K562 (cell line): ENCODE measurements around the gene SLC45A3. TPM values are rescaled to one million over a fixed set of nuclear protein-coding genes. Genes with fewer than 3 reads are reported as not detected.

Experiments used
- CBX5 ChIP-seq: IDR thresholded peaks from 2 replicates; pipeline ENCODE4 v1.6.1; 2014; ENCODE audit warnings: low read depth, borderline replicate concordance
- CCNT2 ChIP-seq: IDR thresholded peaks from 2 replicates; pipeline ENCODE4 v1.6.1; 2011; ENCODE audit warnings: borderline replicate concordance, low read depth, mild to moderate bottlenecking, moderate library complexity, mixed read lengths, low read length; ENCODE audit not compliant: insufficient read length; ENCODE audit errors: extremely low read depth
- ETV1 ChIP-seq: fragments of 450-650 bp; conservative IDR thresholded peaks from 2 replicates; pipeline ENCODE4 v1.6.1; 2016; ENCODE audit warnings: missing genetic modification characterization, control low read depth, low read depth, missing compliant biosample characterization
- FOXA3 ChIP-seq, 2 experiments: fragments of 450-650 bp in 1 of 2; sonication (generic) in 1 of 2; formaldehyde crosslinking; IDR thresholded peaks in 1 of 2; conservative IDR thresholded peaks in 1 of 2; 2 replicates each; pipeline versions ENCODE4 v1.4.0 to v1.8.0; 2020 to 2022; ENCODE audit warnings: mild to moderate bottlenecking in 2 of 2, missing genetic modification reagents in 1 of 2
- HOMEZ ChIP-seq: fragments of 250-450 bp; sonication (Bioruptor Pico); IDR thresholded peaks from 2 replicates; pipeline ENCODE4 v1.4.0; 2020; ENCODE audit warnings: mild to moderate bottlenecking, moderate library complexity
- LEF1 ChIP-seq: fragments of 450-650 bp; IDR thresholded peaks from 2 replicates; pipeline ENCODE4 v1.6.1; 2016; ENCODE audit warnings: mild to moderate bottlenecking
- MGA ChIP-seq: fragments of 450-650 bp; IDR thresholded peaks from 2 replicates; pipeline ENCODE4 v1.6.1; 2016; ENCODE audit warnings: mild to moderate bottlenecking, moderate library complexity
- NFIC ChIP-seq: fragments of 450-650 bp; IDR thresholded peaks from 2 replicates; pipeline ENCODE4 v1.6.1; 2017; ENCODE audit warnings: mild to moderate bottlenecking, inconsistent platforms
- PTTG1 ChIP-seq: fragments of 450-650 bp; IDR thresholded peaks from 2 replicates; pipeline ENCODE4 v1.6.1; 2016; ENCODE audit warnings: low read depth, mild to moderate bottlenecking, missing genetic modification characterization, missing compliant biosample characterization
- THAP12 ChIP-seq: fragments of 250-450 bp; sonication (Bioruptor Pico); IDR thresholded peaks from 2 replicates; pipeline ENCODE4 v1.9.0; 2021; ENCODE audit warnings: mild to moderate bottlenecking, inconsistent platforms
- THRAP3 ChIP-seq: fragments of 450-650 bp; IDR thresholded peaks from 2 replicates; pipeline ENCODE4 v1.6.1; 2016; ENCODE audit warnings: mild to moderate bottlenecking, inconsistent platforms, borderline replicate concordance
- polyA plus RNA-seq, 8 experiments: library from polyadenylated mRNA; depleted of rRNA in 4 of 8; stranded (reverse) in 5 of 8; unstranded in 3 of 8; fragments of >200 nt; fragmentation: Nextera tagmentation in 2 of 8; fragmentation: Illumina TruSeq in 1 of 8; extraction: Ambion mirVana in 2 of 8; extraction: Trizol in 1 of 8; gene quantifications; 2 replicates each; pipeline versions ENCODE4 v1.2.1 to v1.2.3, GENCODE V29; 2011 to 2014; ENCODE audit warnings: inconsistent platforms in 1 of 8, missing spikeins in 1 of 8
- total RNA-seq, 7 experiments: library from RNA; depleted of rRNA in 6 of 7; stranded (reverse); fragments of >200 nt in 6 of 7; fragmentation: Illumina TruSeq in 2 of 7; extraction: Trizol in 2 of 7; gene quantifications; 2 replicates each; pipeline versions ENCODE4 v1.2.1 to v1.2.3, GENCODE V29; 2011 to 2021; ENCODE audit warnings: low replicate concordance in 1 of 7

SLC45A3 gene
- total and polyA plus RNA-seq, 9 of the 15 experiments (the other 6 are each of a cell fraction or from before 2014, with no cell fraction given) = 0.06 to 3.3 (median 1.3) TPM

GRCh38 chr1:205631010-205631767, 49.1 kb downstream of the SLC45A3 start (continued):
- TF ChIP-seq MGA (peak; percentile 47), ETV1 (peak; percentile 85), THRAP3 (no peak), CBX5 (no peak), LEF1 (peak; percentile 94), THAP12 (CRISPR knock-in tag) (0 out of 2 replicates have a peak, but pooled peaks have one; percentile 42), HOMEZ (CRISPR knock-in tag) (no peak), PTTG1 (tag) (no peak), FOXA3 (CRISPR knock-in tag; conservative IDR thresholded peaks at IDR 0.05 in 1 of 2, IDR thresholded peaks at IDR 0.05 in 1 of 2) (peak in 1 of 2 experiments; percentile 44; a peak in 1 of 4 replicates), NFIC (0 out of 2 replicates have a peak, but pooled peaks have one; percentile 23), CCNT2 (peak; percentile 30)
